Naive thymus-derived CD4-positive, alpha-beta T cell (primary cell): ENCODE measurements around the gene ADH5. TPM values are rescaled to one million over a fixed set of nuclear protein-coding genes. Genes with fewer than 3 reads are reported as not detected.

Source experiments
- ATAC-seq: fragments of 150-1000 bp; cut with Tn5 transposase; 2 replicates; pipeline ENCODE4 v1.10.0; 2021; ENCODE audit warnings: mild to moderate bottlenecking, moderate library complexity
- CTCF ChIA-PET: fragments of 350-600 bp; sonication (Branson Sonifier 250); formaldehyde crosslinking; loops from one replicate; lab custom pipeline; 2021; ENCODE audit warnings: antibody characterized with exemption; lab: Charles Lee
- POLR2A ChIA-PET: fragments of 350-600 bp; sonication (Branson Sonifier 250); formaldehyde crosslinking; loops from one replicate; lab custom pipeline; 2021; ENCODE audit warnings: antibody characterized with exemption, inconsistent platforms; lab: Charles Lee
- DNase-seq, 9 donors: peaks; one replicate each; pipeline versions ENCODE4 v3.0.0 to v3.0.0-alpha.2; 2020 to 2022; ENCODE audit warnings: mixed read lengths in 1 of 9
- H3K27ac ChIP-seq: one replicate; pipeline ENCODE4 v1.7.0; 2013; ENCODE audit warnings: mild to moderate bottlenecking, low read depth, low read length, moderate library complexity
- H3K27me3 ChIP-seq, 2 donors: one replicate each; pipeline ENCODE4 v1.7.0; 2013; ENCODE audit warnings: low read length in 2 of 2, mild to moderate bottlenecking in 2 of 2, moderate library complexity in 2 of 2; ENCODE audit not compliant: control insufficient read depth in 2 of 2, insufficient read depth in 2 of 2
- H3K36me3 ChIP-seq, 3 experiments: 1 replicate in 2 of 3; 2 replicates in 1 of 3; pipeline ENCODE4 v1.7.0; 2013; ENCODE audit warnings: low read length in 3 of 3, mild to moderate bottlenecking in 3 of 3, moderate library complexity in 1 of 3; ENCODE audit not compliant: insufficient read depth in 3 of 3, control insufficient read depth in 2 of 3
- H3K4me1 ChIP-seq, 2 donors: one replicate each; pipeline ENCODE4 v1.7.0; 2013; ENCODE audit warnings: low read length in 2 of 2, mild to moderate bottlenecking in 2 of 2, moderate library complexity in 1 of 2; ENCODE audit not compliant: control insufficient read depth in 2 of 2, insufficient read depth in 2 of 2
- H3K4me3 ChIP-seq: 2 replicates; pipeline ENCODE4 v1.7.0; 2013; ENCODE audit warnings: mild to moderate bottlenecking, low read length
- H3K9me3 ChIP-seq, 3 experiments: 1 replicate in 2 of 3; 2 replicates in 1 of 3; pipeline ENCODE4 v1.7.0; 2013; ENCODE audit warnings: low read length in 3 of 3; ENCODE audit not compliant: control insufficient read depth in 2 of 3
- H3K27ac Mint-ChIP-seq, 9 donors: one replicate each; pipeline ENCODE4 v1.8.0; 2020 to 2022; ENCODE audit warnings: mixed read lengths in 9 of 9, mild to moderate bottlenecking in 8 of 9, moderate library complexity in 5 of 9, inconsistent platforms in 2 of 9
- H3K27me3 Mint-ChIP-seq, 5 donors: one replicate each; pipeline ENCODE4 v1.8.0; 2021 to 2022; ENCODE audit warnings: mixed read lengths in 5 of 5, mild to moderate bottlenecking in 1 of 5
- H3K36me3 Mint-ChIP-seq, 5 donors: one replicate each; pipeline ENCODE4 v1.8.0; 2020 to 2022; ENCODE audit warnings: mixed read lengths in 5 of 5, mild to moderate bottlenecking in 3 of 5, inconsistent platforms in 1 of 5
- H3K4me1 Mint-ChIP-seq, 7 donors: one replicate each; pipeline ENCODE4 v1.8.0; 2020 to 2022; ENCODE audit warnings: mixed read lengths in 7 of 7, mild to moderate bottlenecking in 3 of 7, inconsistent platforms in 1 of 7
- H3K4me3 Mint-ChIP-seq, 10 donors: one replicate each; pipeline ENCODE4 v1.8.0; 2020 to 2022; ENCODE audit warnings: mild to moderate bottlenecking in 10 of 10, mixed read lengths in 10 of 10, moderate library complexity in 6 of 10, inconsistent platforms in 2 of 10
- H3K9me3 Mint-ChIP-seq, 11 donors: one replicate each; pipeline ENCODE4 v1.8.0; 2020 to 2022; ENCODE audit warnings: mixed read lengths in 11 of 11, mild to moderate bottlenecking in 4 of 11, inconsistent platforms in 1 of 11, moderate library complexity in 1 of 11
- intact Hi-C, 2 donors: fragments of 100-400 bp; cut with micrococcal nuclease; formaldehyde crosslinking; loops; one replicate each; pipeline ENCODE4 v1.15.1; 2023
- polyA plus RNA-seq, 2 donors: library from polyadenylated mRNA; unstranded; fragments of 300-500 nt; fragmentation: Illumina TruSeq; gene quantifications; one replicate each; pipeline ENCODE4 v1.2.3, GENCODE V29; 2021
- total RNA-seq, 6 experiments: library from RNA in 5 of 6; stranded (reverse) in 5 of 6; gene quantifications; 1 replicate in 5 of 6; 2 replicates in 1 of 6; pipeline ENCODE4 v1.2.3 and lab custom pipeline; 2021 to 2026

Gene ADH5
- total RNA-seq (100 to 1,000 TPM in 1 of 5 experiments, 10 to 100 TPM in 4; 42.7 to 102 (median 74.0) TPM), polyA plus RNA-seq (100 to 1,000 TPM; 143 to 174 TPM), total RNA-seq (lab: John Stamatoyannopoulos, UW) (47.8 reads per million, percentile 70 among the genes with 10 or more reads in this experiment)

DNA sequence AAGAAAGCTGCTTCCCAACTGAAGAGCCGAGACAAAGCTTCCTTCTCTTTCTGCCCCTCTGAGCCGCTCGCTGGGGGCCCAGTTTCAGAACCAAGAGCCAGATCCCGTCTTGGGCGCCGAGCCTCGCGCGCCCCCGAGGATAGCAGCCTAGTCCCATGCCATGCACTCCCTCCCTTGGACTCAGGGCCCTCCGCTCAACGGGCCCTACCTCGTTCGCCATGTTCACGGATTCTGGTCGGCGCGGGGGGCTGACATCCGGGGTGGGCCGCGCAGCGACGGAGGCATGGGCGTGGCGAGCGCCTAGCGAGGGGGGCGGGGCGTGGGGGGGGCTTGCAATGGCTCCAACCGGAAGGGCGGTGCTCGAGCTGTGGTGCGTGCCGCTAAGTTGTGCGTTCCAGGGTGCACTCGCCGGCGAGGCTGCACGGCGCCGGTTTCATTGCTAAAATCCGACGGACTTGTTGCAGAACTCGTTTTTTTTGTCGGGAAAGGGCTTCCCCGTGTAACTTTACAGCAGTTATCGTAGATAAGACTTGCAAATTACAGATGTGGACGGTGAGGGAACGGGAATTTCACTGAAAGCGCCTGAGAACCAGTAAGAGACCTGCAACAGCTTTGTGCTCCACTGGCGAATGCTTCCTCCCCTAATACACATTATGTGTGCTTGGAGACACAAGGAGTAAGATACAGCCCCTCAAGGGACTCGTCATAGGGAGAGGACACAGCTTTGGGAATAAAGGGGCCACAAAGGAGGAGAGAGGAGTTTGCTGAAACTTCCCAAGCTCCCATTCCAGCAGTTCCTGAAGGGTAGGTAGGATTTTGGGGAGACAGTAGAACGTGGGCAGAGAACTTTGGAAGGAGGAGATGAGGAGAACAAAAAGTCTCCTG lies at the start of gene ADH5:
TSS of gene ADH5 (minus strand) at position 308 of the 885 bp plus-strand sequence. CDS start at position 220, 88 bp downstream.
- no peaks in the 10 kb centered on the region for H3K27me3 ChIP-seq
- POLR2A ChIA-PET: interaction anchor here (0.6 to 3.1 kb wide), 19 partner anchors 9 to 946 kb away, joined by 3 to 46 read pairs (median 6); partner anchors contain the start of genes DNAJB14, EIF4E, H2AZ1 and METAP1
- peak within 1 kb of the TSS; percentile 85 for H3K27ac ChIP-seq
- Mint-ChIP-seq H3K4me1 (peaks cover 28 to 67% (median 57%) of the 10 kb centered on the region in 7 donors), H3K27me3 (peaks cover 0 to 11% (median 0%) of the 10 kb centered on the region in 5 donors), H3K4me3 (peak within 1 kb of the TSS; percentile 93 to 99 (median 98)), H3K9me3 (peaks cover 0 to 27% (median 0%) of the 10 kb centered on the region in 11 donors), H3K36me3 (peaks cover 6 to 28% (median 17%) of the 10 kb centered on the region in 5 donors), H3K27ac (peak within 1 kb of the TSS; percentile 94 to 99 (median 98))
- intact Hi-C loops: loop anchor here (1.0 to 5.0 kb wide), 18 partner anchors 32 to 945 kb away; partner anchors contain the start of genes EIF4E (in 2 of the 2), LAMTOR3 (in 2 of the 2), METAP1 (in 2 of the 2) and STPG2 (in 2 of the 2)
- CTCF ChIA-PET: interaction anchor here (0.8 to 1.2 kb wide), 2 partner anchors 29 to 94 kb away, joined by 3 to 4 read pairs; partner anchors contain the start of gene METAP1
- no peaks in the 10 kb centered on the region for H3K9me3 ChIP-seq
- H3K36me3 ChIP-seq: peaks cover 0 to 21% (median 8%) of the 10 kb centered on the region in 3 experiments
- peak within 1 kb of the TSS; percentile 98 for H3K4me3 ChIP-seq
- H3K4me1 ChIP-seq: peaks cover 8 to 9% of the 10 kb centered on the region in 2 donors
- DNase-seq (peak; percentile 75 to 90 (median 85)), ATAC-seq (peak; percentile 98)

DNA sequence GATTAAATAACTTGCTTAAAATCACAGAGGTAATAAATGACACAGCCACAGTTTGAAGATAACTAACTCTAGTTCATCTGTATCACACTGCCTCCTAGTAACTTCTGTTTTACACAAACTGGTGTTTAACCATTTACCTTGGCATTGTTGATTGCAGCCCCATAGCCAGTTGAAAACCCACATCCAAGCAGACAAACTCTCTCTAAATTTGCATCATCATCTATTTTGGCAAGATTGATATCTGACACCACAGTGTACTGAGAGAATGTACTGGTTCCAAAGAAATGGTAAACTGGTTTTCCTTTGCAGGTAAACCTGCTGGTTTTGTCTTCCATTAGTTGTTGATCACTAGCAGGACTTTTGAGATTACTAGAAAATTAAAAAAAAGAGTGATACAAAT lies 47.7 kb upstream of the ADH5 start:
- H3K4me3 Mint-ChIP-seq: no peak overlapping the region
- ATAC-seq (no peak), DNase-seq (no peak)
- POLR2A ChIA-PET: no interaction called here
- Histone ChIP-seq H3K27me3 (no peaks in the 10 kb centered on the region), H3K27ac (no peak overlapping the region), H3K4me1 (no peaks in the 10 kb centered on the region), H3K4me3 (no peak overlapping the region), H3K9me3 (no peaks in the 10 kb centered on the region), H3K36me3 (no peaks in the 10 kb centered on the region)
- intact Hi-C loops: no loop called here
- no peak overlapping the region for H3K27ac Mint-ChIP-seq
- peaks cover 0 to 9% (median 4%) of the 10 kb centered on the region in 5 donors for H3K36me3 Mint-ChIP-seq
- CTCF ChIA-PET: no interaction called here
- H3K4me1 Mint-ChIP-seq: no peaks in the 10 kb centered on the region
- H3K27me3 Mint-ChIP-seq: peaks cover 0 to 4% (median 0%) of the 10 kb centered on the region in 5 donors
- H3K9me3 Mint-ChIP-seq: no peaks in the 10 kb centered on the region

DNA sequence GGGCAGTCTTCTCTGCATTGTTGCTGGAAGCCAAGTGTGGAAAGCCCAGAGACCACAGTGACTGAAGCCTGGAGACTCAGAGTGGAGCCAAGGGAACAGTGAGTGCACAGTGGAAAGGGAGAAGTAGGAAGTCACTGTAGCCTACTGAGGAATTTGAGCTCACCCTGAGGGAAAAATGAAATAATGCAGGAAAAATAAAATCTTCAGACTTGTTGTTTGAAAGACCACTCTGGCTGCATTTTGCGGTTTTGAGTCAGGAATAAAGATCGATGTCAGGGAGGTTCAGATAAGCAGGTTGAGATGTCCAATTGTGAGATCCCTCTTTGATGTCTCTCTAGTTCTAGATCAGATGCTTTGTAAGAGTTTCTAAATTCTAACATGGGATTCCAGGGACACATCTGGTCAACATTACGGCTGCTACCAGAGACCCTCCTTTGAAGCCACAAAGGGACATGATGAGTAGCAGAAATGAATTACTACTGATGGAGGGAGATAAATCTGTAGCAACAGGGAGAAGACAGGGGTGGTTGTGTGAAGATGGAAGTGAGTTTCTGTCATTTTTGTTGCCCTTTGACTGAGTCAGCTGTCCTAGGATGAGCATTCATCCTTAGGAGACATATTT lies 47.1 kb upstream of the ADH5 start:
- ATAC-seq (no peak), DNase-seq (no peak)
- H3K4me3 ChIP-seq: no peak overlapping the region
- Mint-ChIP-seq H3K4me3 (no peak overlapping the region), H3K4me1 (peaks cover 0 to 1% (median 0%) of the 10 kb centered on the region in 7 donors), H3K27ac (no peak overlapping the region), H3K36me3 (peaks cover 0 to 9% (median 4%) of the 10 kb centered on the region in 5 donors), H3K9me3 (no peaks in the 10 kb centered on the region), H3K27me3 (peaks cover 0 to 5% (median 0%) of the 10 kb centered on the region in 5 donors)
- intact Hi-C loops: no loop called here
- H3K27me3 ChIP-seq: no peaks in the 10 kb centered on the region
- H3K27ac ChIP-seq: no peak overlapping the region
- no peaks in the 10 kb centered on the region for H3K9me3 ChIP-seq
- H3K4me1 ChIP-seq: no peaks in the 10 kb centered on the region
- H3K36me3 ChIP-seq: no peaks in the 10 kb centered on the region
- ChIA-PET POLR2A (no interaction called here), CTCF (no interaction called here)

DNA sequence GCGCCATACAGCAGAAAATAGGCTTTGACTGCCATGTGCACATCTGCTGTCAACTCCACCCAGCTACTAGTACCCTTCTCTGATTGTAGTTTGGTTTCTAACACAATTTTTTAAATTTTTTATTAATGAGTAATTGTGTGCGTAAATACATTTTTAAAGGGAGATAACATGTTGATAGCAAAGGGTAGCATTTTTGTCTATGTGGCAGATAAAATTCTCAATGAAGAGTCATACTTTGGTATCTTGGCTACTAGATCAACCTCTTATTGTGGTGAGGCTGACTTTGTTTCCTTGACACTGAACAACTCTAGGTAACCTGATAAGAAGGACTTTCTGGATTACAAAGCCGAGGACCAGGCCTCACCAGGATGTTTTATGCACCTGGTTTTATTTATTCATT lies 46.0 kb upstream of the ADH5 start:
- peaks cover 0 to 1% (median 0%) of the 10 kb centered on the region in 7 donors for H3K4me1 Mint-ChIP-seq
- no peaks in the 10 kb centered on the region for H3K9me3 Mint-ChIP-seq
- H3K27me3 Mint-ChIP-seq: peaks cover 0 to 5% (median 0%) of the 10 kb centered on the region in 5 donors
- H3K36me3 Mint-ChIP-seq: peaks cover 0 to 9% (median 4%) of the 10 kb centered on the region in 5 donors
- DNase-seq (no peak), ATAC-seq (no peak)
- no peaks in the 10 kb centered on the region for H3K9me3 ChIP-seq
- H3K4me3 Mint-ChIP-seq: no peak overlapping the region
- no peaks in the 10 kb centered on the region for H3K4me1 ChIP-seq
- POLR2A ChIA-PET: no interaction called here
- intact Hi-C loops: no loop called here
- H3K27ac Mint-ChIP-seq: no peak overlapping the region
- H3K36me3 ChIP-seq: no peaks in the 10 kb centered on the region
- no peaks in the 10 kb centered on the region for H3K27me3 ChIP-seq
- H3K27ac ChIP-seq: no peak overlapping the region
- CTCF ChIA-PET: no interaction called here
- H3K4me3 ChIP-seq: no peak overlapping the region

DNA sequence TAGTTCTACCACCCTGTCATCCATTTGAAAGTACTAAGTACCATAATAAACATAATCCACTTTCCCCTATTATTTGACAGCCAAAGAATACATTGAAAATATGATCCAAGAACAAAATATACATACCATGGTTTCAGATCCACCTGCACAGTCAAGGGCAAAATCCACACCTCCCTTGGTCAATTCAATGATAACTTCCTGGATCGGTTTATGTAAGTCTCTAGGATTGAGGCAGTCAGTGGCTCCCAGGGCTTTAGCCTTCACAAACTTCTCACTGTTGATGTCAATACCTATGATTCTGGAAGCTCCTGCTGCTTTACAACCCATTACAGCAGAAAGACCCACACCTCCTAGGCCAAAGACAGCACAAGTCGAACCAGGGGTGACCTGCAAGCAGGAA lies 42.8 kb upstream of the ADH5 start:
- H3K27me3 ChIP-seq: peaks cover 0 to 3% of the 10 kb centered on the region in 2 donors
- H3K36me3 Mint-ChIP-seq: peaks cover 0 to 6% (median 4%) of the 10 kb centered on the region in 5 donors
- no peak for DNase-seq
- no peak overlapping the region for H3K27ac Mint-ChIP-seq
- H3K9me3 Mint-ChIP-seq: no peaks in the 10 kb centered on the region
- ChIA-PET POLR2A (interaction anchor here (0.7 kb wide), 1 partner anchor 39 kb away, joined by 3 read pairs; no protein-coding TSS in a partner anchor), CTCF (no interaction called here)
- H3K4me1 Mint-ChIP-seq: peaks cover 0 to 1% (median 0%) of the 10 kb centered on the region in 7 donors
- no peaks in the 10 kb centered on the region for H3K4me1 ChIP-seq
- intact Hi-C loops: no loop called here
- H3K9me3 ChIP-seq: no peaks in the 10 kb centered on the region
- no peak for ATAC-seq
- H3K36me3 ChIP-seq: no peaks in the 10 kb centered on the region
- H3K4me3 Mint-ChIP-seq: no peak overlapping the region
- no peak overlapping the region for H3K4me3 ChIP-seq
- no peak overlapping the region for H3K27ac ChIP-seq
- H3K27me3 Mint-ChIP-seq: peaks cover 0 to 5% (median 0%) of the 10 kb centered on the region in 5 donors

DNA sequence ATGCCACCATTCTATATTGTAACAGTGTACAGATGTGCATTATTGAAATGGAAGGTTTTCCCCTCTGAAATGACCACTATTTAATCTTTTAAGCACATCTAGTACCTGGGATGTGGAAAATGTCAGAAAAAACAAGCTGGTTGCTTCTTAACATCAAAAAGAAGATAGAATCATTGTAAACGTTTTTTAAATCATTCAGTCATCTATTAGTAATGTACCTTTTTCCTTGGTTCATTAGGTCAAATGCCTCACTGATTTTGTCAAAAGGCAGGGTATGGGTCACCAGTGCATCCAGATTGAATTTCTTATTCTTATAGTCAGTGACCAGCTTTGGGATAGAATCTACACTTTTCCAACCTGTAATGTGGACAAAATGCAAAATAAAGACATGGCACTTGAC lies 37.8 kb upstream of the ADH5 start:
- Histone ChIP-seq H3K4me1 (no peaks in the 10 kb centered on the region), H3K36me3 (no peaks in the 10 kb centered on the region), H3K27me3 (peaks cover 0 to 3% of the 10 kb centered on the region in 2 donors), H3K27ac (no peak overlapping the region), H3K9me3 (no peaks in the 10 kb centered on the region), H3K4me3 (no peak overlapping the region)
- peaks cover 0 to 4% (median 0%) of the 10 kb centered on the region in 5 donors for H3K36me3 Mint-ChIP-seq
- no peak overlapping the region for H3K4me3 Mint-ChIP-seq
- CTCF ChIA-PET: no interaction called here
- intact Hi-C loops: no loop called here
- ATAC-seq: no peak
- peaks cover 0 to 6% (median 0%) of the 10 kb centered on the region in 5 donors for H3K27me3 Mint-ChIP-seq
- H3K9me3 Mint-ChIP-seq: no peaks in the 10 kb centered on the region
- no peak for DNase-seq
- POLR2A ChIA-PET: no interaction called here
- H3K4me1 Mint-ChIP-seq: peaks cover 0 to 1% (median 0%) of the 10 kb centered on the region in 7 donors
- no peak overlapping the region for H3K27ac Mint-ChIP-seq
